Measurements from ENCODE around the gene TULP4. TPM values are rescaled to one million over a fixed set of nuclear protein-coding genes. Genes with fewer than 3 reads are reported as not detected.

Gene TULP4
- total and polyA plus RNA-seq, 2 of the 8 experiments (the other 6 are each of a cell fraction or from before 2014, with no cell fraction given), result 7.7 to 51.6 TPM

GRCh38 chr6:158529629-158530028, 217.4 kb downstream of the TULP4 start (continued):
- TF ChIP-seq SP1 (IDR thresholded peaks at IDR 0.05; ENCODE audit: low read depth, low read length), result no peak
- TF ChIP-seq JUND (IDR thresholded peaks at IDR 0.05; ENCODE audit: low read length), result no peak
